SK-N-SH (cell line): ENCODE measurements around the gene EIF6. TPM values are rescaled to one million over a fixed set of nuclear protein-coding genes. Genes with fewer than 3 reads are reported as not detected.

ENCODE experiments used
- CTCF ChIA-PET: fragments of 300-600, 350-600 bp; formaldehyde crosslinking; extraction: SDS; loops from one replicate; lab custom pipeline; 2021; lab: Yijun Ruan, JAX
- POLR2A ChIA-PET: fragments of 350-600 bp; sonication (Branson Sonifier 250); formaldehyde crosslinking; extraction: SDS; loops from one replicate; lab custom pipeline; 2020; ENCODE audit warnings: antibody characterized with exemption, inconsistent platforms; lab: Yijun Ruan, JAX
- DNase-seq: peaks from one replicate; pipeline ENCODE4 v3.0.0; 2012
- H2AFZ ChIP-seq: fragments of 200-600 bp; sonication (generic); 2 replicates; pipeline ENCODE4 v1.8.1; 2016; ENCODE audit warnings: antibody characterized with exemption, mild to moderate bottlenecking, low read depth
- H3F3A ChIP-seq: fragments of 200-600 bp; sonication (generic); replicated peaks from 2 replicates; pipeline ENCODE3; 2016; ENCODE audit warnings: antibody characterized with exemption, mild to moderate bottlenecking; ENCODE audit not compliant: insufficient read depth
- H3K27ac ChIP-seq, 2 experiments: fragments of 200-500 bp in 1 of 2; fragments of 200-600 bp in 1 of 2; sonication (Bioruptor generic) in 1 of 2; sonication (generic), shearing (Covaris generic) in 1 of 2; 2 replicates each; pipeline versions ENCODE4 v1.5.1 to v1.6.1; 2014 to 2016; ENCODE audit warnings: low read depth in 2 of 2, inconsistent platforms in 1 of 2, low read length in 1 of 2, mild to moderate bottlenecking in 1 of 2, mixed read lengths in 1 of 2
- H3K27me3 ChIP-seq: fragments of 200-600 bp; sonication (generic), shearing (Covaris generic); 2 replicates; pipeline ENCODE4 v1.6.1; 2016; ENCODE audit warnings: mixed run types; ENCODE audit not compliant: insufficient read depth
- H3K36me3 ChIP-seq, 2 experiments: fragments of 200-500 bp in 1 of 2; fragments of 200-600 bp in 1 of 2; sonication (Bioruptor generic) in 1 of 2; sonication (generic) in 1 of 2; replicated peaks in 1 of 2; 2 replicates each; pipeline versions ENCODE3 to v1.5.1; 2014 to 2016; ENCODE audit warnings: low read length in 1 of 2, mild to moderate bottlenecking in 1 of 2; ENCODE audit not compliant: insufficient read depth in 2 of 2, control insufficient read depth in 1 of 2
- H3K4me1 ChIP-seq, 2 experiments: fragments of 200-500 bp in 1 of 2; fragments of 200-600 bp in 1 of 2; sonication (Bioruptor generic) in 1 of 2; sonication (generic), shearing (Covaris generic) in 1 of 2; 2 replicates each; pipeline versions ENCODE4 v1.5.1 to v1.6.1; 2014 to 2016; ENCODE audit warnings: low read depth in 1 of 2, low read length in 1 of 2, mixed run types in 1 of 2; ENCODE audit not compliant: insufficient read depth in 2 of 2, control insufficient read depth in 1 of 2
- H3K4me2 ChIP-seq: fragments of 200-600 bp; sonication (generic), shearing (Covaris generic); 2 replicates; pipeline ENCODE4 v1.6.1; 2017; ENCODE audit warnings: mixed run types
- H3K4me3 ChIP-seq, 2 experiments: fragments of 200-500 bp in 1 of 2; fragments of 200-600 bp in 1 of 2; sonication (Bioruptor generic) in 1 of 2; sonication (generic), shearing (Covaris generic) in 1 of 2; 2 replicates each; pipeline versions ENCODE4 v1.5.1 to v1.8.1; 2014 to 2016; ENCODE audit warnings: low read depth in 2 of 2, inconsistent platforms in 1 of 2, low read length in 1 of 2, mild to moderate bottlenecking in 1 of 2, mixed read lengths in 1 of 2, moderate library complexity in 1 of 2
- H3K79me2 ChIP-seq: fragments of 200-600 bp; sonication (generic); 2 replicates; pipeline ENCODE4 v1.8.1; 2017; ENCODE audit warnings: mild to moderate bottlenecking; ENCODE audit not compliant: insufficient read depth
- H3K9ac ChIP-seq: fragments of 200-600 bp; sonication (generic); 2 replicates; pipeline ENCODE4 v1.6.1; 2017; ENCODE audit warnings: mixed run types
- H3K9me2 ChIP-seq: fragments of 200-600 bp; sonication (generic); 2 replicates; pipeline ENCODE4 v1.6.1; 2017; ENCODE audit warnings: mixed run types
- H3K9me3 ChIP-seq: fragments of 200-600 bp; sonication (generic); 2 replicates; pipeline ENCODE4 v1.6.1; 2017; ENCODE audit warnings: mixed run types, mild to moderate bottlenecking, moderate library complexity
- H4K20me1 ChIP-seq: fragments of 200-600 bp; sonication (generic); 2 replicates; pipeline ENCODE4 v1.6.1; 2017; ENCODE audit warnings: mild to moderate bottlenecking, mixed run types; ENCODE audit not compliant: insufficient read depth
- EZH2phosphoT487 ChIP-seq: fragments of 200-600 bp; sonication (generic); IDR thresholded peaks from 2 replicates; pipeline ENCODE4 v1.6.1; 2017; ENCODE audit warnings: low read depth, mixed run types, mild to moderate bottlenecking, antibody characterized with exemption, moderate library complexity, borderline replicate concordance
- FOXJ3 ChIP-seq: sonication (generic); formaldehyde crosslinking; IDR thresholded peaks from 2 replicates; pipeline ENCODE4 v1.5.1; 2020; ENCODE audit warnings: mild to moderate bottlenecking, missing genetic modification reagents
- FOXM1 ChIP-seq: IDR thresholded peaks from 2 replicates; pipeline ENCODE4 v1.4.0; 2012; ENCODE audit warnings: low read depth, mild to moderate bottlenecking
- GABPA ChIP-seq: IDR thresholded peaks from 2 replicates; pipeline ENCODE4 v1.4.0; 2012; ENCODE audit warnings: low read depth, mild to moderate bottlenecking
- GATA2 ChIP-seq: sonication (generic); formaldehyde crosslinking; IDR thresholded peaks from 2 replicates; pipeline ENCODE4 v1.5.0; 2020; ENCODE audit warnings: mild to moderate bottlenecking, missing genetic modification reagents
- JUND ChIP-seq: IDR thresholded peaks from 2 replicates; pipeline ENCODE4 v1.4.0; 2012
- NRF1 ChIP-seq: IDR thresholded peaks from 2 replicates; pipeline ENCODE4 v1.6.1; 2012; ENCODE audit warnings: low read depth, mild to moderate bottlenecking, low read length
- POLR2AphosphoS5 ChIP-seq: IDR thresholded peaks from 2 replicates; pipeline ENCODE4 v1.6.1; 2012; ENCODE audit warnings: low read depth, low read length
- RAD21 ChIP-seq: IDR thresholded peaks from 2 replicates; pipeline ENCODE4 v1.6.1; 2012; ENCODE audit warnings: mild to moderate bottlenecking, low read length
- RCOR1 ChIP-seq: fragments of 150-350 bp; IDR thresholded peaks from 2 replicates; pipeline ENCODE4 v1.6.1; 2017; ENCODE audit warnings: antibody characterized with exemption, low read length
- REST ChIP-seq: IDR thresholded peaks from 2 replicates; pipeline ENCODE4 v1.6.1; 2012; ENCODE audit warnings: mild to moderate bottlenecking, low read depth, low read length, moderate library complexity
- RFX5 ChIP-seq: IDR thresholded peaks from 2 replicates; pipeline ENCODE4 v1.6.1; 2012; ENCODE audit warnings: mild to moderate bottlenecking, improper control_type of control experiment, low read length
- SIN3A ChIP-seq: IDR thresholded peaks from 2 replicates; pipeline ENCODE4 v1.6.1; 2012; ENCODE audit warnings: low read depth, mild to moderate bottlenecking, low read length, moderate library complexity, borderline replicate concordance
- SMC3 ChIP-seq: IDR thresholded peaks from 2 replicates; pipeline ENCODE4 v1.6.1; 2012; ENCODE audit warnings: low read depth, low read length, improper control_type of control experiment
- TAF1 ChIP-seq: IDR thresholded peaks from 2 replicates; pipeline ENCODE4 v1.6.1; 2012; ENCODE audit warnings: low read depth, mild to moderate bottlenecking, low read length, moderate library complexity, borderline replicate concordance
- TEAD4 ChIP-seq: IDR thresholded peaks from 2 replicates; pipeline ENCODE4 v1.4.0; 2012; ENCODE audit warnings: mild to moderate bottlenecking, borderline replicate concordance; ENCODE audit not compliant: insufficient read depth
- USF2 ChIP-seq: fragments of 150-350 bp; IDR thresholded peaks from 2 replicates; pipeline ENCODE4 v1.6.1; 2017; ENCODE audit warnings: antibody characterized with exemption, low read length, low read depth, borderline replicate concordance
- ZBTB33 ChIP-seq: IDR thresholded peaks from 2 replicates; pipeline ENCODE4 v1.4.0; 2012; ENCODE audit warnings: low read depth, borderline replicate concordance
- WGBS: methylation state at CpG from one replicate; pipeline ENCODE4 v1.1.6; 2017; ENCODE audit warnings: low lambda C conversion rate; 5-methylcytosine and 5-hydroxymethylcytosine counted together
- polyA plus RNA-seq, 3 experiments: library from polyadenylated mRNA; depleted of rRNA; stranded (reverse); fragments of >200 nt; gene quantifications; 2 replicates each; pipeline ENCODE4 v1.2.3, GENCODE V29; 2012

EIF6 gene
- polyA plus RNA-seq, 1 of the 3 experiments (the other 2 are of a cell fraction), result 356 TPM

GRCh38 chr20:35276408-35276807 is 8.2 kb downstream of the EIF6 start:
- TF ChIP-seq POLR2AphosphoS5, result no peak
- no peak for TF ChIP-seq RFX5
- no peak for TF ChIP-seq TEAD4
- no peak for TF ChIP-seq FOXM1
- no peak for TF ChIP-seq JUND
- no peak for TF ChIP-seq USF2
- TF ChIP-seq NRF1, result no peak
- TF ChIP-seq RCOR1, result no peak
- no peak for TF ChIP-seq SIN3A
- TF ChIP-seq GATA2 (CRISPR knock-in tag), result no peak
- TF ChIP-seq GABPA, result no peak
- TF ChIP-seq ZBTB33, result no peak
- TF ChIP-seq RAD21, result no peak
- TF ChIP-seq SMC3, result no peak
- no peak for TF ChIP-seq EZH2phosphoT487
- no peak for TF ChIP-seq FOXJ3 (CRISPR knock-in tag)
- TF ChIP-seq REST, result no peak
- TF ChIP-seq TAF1, result no peak
- ChIA-PET POLR2A (interaction anchor here (0.6 kb wide), 1 partner anchor 178 kb away, joined by 5 read pairs; no protein-coding TSS in a partner anchor), CTCF (interaction anchor here (0.9 to 1.7 kb wide), 4 partner anchors 10 to 180 kb away, joined by 3 to 7 read pairs (median 3); no protein-coding TSS in a partner anchor)
- H3K36me3 ChIP-seq, result peaks cover 36 to 49% of the 10 kb centered on the region in 2 experiments
- no peak overlapping the region for H2AFZ ChIP-seq
- H3K9ac ChIP-seq, result peak overlapping the region; percentile 83
- H3K27ac ChIP-seq, result peak overlapping the region; percentile 51 to 90; a peak in 2 of 4 replicates
- H3K27me3 ChIP-seq, result no peaks in the 10 kb centered on the region
- peak overlapping the region; percentile 97 for H3K4me2 ChIP-seq
- WGBS, result 87% methylated on average over 5 of the region's 6 CpGs
- DNase-seq, result no peak
- H3K4me1 ChIP-seq, result peaks cover 6 to 38% of the 10 kb centered on the region in 2 experiments; a peak in 2 of 4 replicates
- no peaks in the 10 kb centered on the region for H4K20me1 ChIP-seq
- peaks cover 37% of the 10 kb centered on the region for H3F3A ChIP-seq
- no peaks in the 10 kb centered on the region for H3K9me3 ChIP-seq
- peaks cover 34% of the 10 kb centered on the region for H3K79me2 ChIP-seq
- peak overlapping the region; percentile 75 to 85 for H3K4me3 ChIP-seq
- no peaks in the 10 kb centered on the region for H3K9me2 ChIP-seq
